GM04503 (cell line): Measurements from ENCODE around the gene RAD50.
A peak's percentile ranks its signal among the peaks of the same experiment; 100 is the strongest.
"Not testable (repeated sequence)": the region's sequence is repeated elsewhere in the genome, so short reads cannot be mapped to it uniquely, and the experiment has no call there.

Experiments
- DNase-seq: peaks from one replicate; pipeline ENCODE4 v3.0.0-alpha.2; 2012; ENCODE audit warnings: low read depth

The RAD50 gene

DNA sequence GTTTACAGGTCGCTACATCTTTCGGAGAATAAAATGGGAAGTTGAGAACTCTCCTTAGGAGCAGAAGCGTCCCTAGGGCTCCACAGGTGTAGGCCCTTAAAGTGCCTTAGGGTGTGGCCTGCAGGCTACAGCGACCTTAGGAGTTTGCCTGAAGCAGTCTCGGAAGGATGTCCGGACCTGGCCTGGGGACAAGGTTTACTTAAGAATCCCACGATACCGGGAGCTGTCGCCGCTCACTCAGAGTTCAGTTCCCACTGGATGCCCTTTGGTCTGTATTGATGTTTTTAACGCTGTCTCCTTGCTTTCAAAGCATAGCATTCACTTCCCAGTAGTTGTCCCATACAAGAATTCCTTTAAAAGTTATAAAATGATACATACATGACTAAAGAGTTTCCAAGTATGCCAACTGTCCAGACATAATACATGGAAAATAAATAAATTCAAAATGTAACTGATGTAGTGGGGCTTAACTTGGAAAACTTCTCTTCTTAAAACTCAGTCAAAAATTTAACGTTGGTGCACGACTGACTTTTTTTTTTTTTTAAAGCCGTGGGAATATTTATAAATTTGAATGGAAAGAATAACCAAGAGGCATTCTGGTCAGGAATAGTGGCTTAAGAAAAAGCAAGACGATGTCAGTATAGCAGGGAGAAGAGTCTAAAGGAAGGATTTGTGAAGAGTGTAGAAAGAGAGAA lies 848 bp downstream of the RAD50 start:
- DNase-seq, result peak; percentile 3

DNA sequence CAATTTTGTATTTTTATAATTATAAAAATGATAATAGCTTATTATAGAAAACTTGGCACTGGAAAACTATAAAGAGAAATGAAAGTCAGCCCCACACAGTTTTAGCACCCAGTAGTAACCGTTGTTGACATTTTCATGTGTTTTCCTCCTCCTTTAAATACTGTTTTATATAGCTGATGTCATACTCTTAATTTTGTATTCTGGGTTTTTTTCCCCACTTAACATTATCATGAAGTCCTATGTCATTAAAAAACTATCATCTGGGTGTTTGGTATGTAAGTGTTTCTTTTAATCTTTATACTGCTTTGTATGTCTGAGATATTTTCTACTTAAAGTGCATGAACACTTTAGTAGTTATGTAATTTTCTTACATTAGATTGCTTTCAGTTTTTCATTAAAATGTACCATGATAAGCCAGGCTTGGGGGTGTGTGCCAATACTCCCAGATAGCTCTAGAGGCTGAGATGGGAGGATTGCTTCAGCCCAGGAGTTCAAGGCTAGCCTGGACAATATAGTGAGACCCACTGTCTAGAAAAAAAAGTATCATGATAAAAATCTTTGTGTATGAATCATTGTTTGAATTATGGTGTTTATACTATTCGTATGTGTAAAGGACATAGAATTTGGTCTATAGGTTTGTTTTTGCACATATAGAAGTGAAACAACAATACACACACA lies 2.7 kb downstream of the RAD50 start:
- no peak for DNase-seq

DNA sequence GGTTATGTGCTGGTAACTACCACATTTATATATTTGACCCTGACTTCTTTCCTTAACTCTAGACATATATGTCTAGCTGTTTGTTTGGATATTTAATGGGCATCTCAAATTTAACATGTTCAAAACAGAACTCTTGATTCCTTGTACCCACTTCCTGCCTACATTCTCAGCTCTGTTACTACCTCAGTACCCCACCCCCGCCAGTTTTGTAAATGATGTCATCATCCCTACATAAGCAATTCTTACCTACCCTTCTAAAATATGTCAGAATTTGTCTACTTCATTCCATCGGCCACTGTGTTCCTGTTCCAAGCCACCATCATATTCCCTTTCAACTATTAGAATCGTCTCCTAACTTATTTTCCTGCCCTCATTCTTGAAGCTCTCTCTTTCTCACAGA lies 4.8 kb downstream of the RAD50 start:
- no peak for DNase-seq

DNA sequence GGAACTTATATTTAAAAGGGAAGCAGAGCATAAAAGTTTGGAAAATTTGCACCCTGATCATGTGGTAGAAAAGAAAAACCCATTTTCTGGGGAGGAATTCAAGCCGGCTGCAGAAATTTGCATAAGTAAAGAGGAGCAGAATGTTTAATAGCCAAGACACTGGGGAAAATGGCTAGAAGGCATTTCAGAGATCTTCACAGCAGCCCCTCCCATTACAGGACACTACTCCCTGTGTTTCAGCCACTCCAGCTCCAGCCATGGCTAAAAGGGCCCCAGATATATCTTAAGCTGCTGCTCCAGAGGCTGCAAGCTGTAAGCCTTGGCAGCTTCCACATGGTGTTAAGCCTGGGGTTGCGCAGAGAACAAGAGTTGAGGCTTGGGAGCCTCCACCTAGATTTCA lies 7.8 kb downstream of the RAD50 start:
- DNase-seq, result not testable (repeated sequence)

DNA sequence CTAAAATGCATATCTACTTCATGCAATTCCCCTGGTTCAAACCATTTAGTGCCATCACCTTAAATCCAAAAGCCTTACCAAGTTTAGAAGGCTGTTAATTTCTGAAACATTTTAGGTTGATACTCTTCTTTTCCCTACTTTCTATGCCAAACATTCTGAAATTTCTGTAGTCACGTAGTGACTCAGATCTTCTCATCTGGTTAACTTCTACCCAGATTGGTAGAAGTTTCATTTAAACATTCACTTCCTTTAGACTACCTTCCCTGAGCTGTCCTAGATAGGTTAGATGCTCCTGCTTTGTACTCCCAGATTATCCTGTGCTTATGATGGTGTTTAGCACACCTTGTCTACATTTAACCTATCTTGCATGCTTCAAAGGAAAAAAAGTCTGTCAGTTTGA lies 9.9 kb downstream of the RAD50 start:
- no peak for DNase-seq

DNA sequence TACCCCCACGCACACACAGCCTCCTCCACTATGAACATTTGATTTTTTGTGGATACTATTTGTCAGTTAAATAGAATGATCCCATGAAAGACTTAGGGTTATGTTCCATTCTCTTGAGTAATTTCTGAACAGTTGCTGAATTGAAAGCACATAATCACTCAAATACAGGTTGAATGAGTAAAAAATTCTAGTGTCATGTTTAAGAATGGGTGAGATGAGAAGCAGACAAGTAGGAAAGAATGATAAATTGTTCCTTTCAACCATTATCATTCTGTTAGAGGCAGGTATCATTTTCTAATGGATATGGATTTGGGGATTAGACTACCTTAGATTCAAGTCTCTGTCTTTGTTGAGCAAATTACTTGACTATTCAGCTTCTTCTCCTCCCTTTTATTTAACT lies 19.3 kb downstream of the RAD50 start:
- DNase-seq, result no peak

DNA sequence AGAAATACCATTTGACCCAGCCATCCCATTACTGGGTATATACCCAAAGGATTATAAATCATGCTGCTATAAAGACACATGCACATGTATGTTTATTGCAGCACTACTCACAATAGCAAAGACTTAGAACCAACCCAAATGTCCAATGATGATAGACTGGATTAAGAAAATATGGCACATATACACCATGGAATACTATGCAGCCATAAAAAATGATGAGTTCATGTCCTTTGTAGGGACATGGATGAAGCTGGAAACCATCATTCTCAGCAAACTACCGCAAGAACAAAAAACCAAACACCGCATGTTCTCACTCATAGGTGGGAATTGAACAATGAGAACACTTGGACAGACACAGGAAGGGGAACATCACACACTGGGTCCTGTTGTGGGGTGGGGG lies 27.8 kb downstream of the RAD50 start:
- not testable (repeated sequence) for DNase-seq

DNA sequence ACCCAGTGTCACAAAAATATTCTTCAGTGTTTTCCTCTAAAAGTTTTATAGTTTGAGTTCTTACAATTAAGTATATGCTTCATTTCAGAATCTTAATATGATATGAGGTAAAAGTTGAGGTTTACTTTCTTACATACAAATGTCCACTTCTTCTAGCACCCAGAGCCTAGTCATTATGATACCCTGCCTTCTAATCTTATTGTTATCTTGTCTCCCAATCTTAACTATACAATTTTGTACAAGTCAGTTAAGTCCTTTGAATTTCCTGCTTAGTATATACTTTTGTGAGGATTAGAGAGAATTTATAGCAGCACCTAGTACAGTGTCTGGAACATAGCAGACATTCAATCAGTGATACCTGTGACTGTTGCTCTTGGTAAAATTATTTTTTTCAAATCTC lies 29.3 kb downstream of the RAD50 start:
- no peak for DNase-seq

DNA sequence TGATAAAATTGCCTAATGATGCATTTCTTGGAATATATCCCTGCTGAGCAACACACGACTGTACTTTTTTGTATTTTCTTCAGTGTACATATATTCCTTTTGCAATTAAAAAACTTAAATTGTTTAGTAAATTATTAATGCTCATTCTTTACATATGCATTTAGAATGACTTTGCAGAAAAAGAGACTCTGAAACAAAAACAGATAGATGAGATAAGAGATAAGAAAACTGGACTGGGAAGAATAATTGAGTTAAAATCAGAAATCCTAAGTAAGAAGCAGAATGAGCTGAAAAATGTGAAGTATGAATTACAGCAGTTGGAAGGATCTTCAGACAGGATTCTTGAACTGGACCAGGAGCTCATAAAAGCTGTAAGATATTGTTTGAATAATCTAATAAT lies 32.7 kb downstream of the RAD50 start:
- no peak for DNase-seq

DNA sequence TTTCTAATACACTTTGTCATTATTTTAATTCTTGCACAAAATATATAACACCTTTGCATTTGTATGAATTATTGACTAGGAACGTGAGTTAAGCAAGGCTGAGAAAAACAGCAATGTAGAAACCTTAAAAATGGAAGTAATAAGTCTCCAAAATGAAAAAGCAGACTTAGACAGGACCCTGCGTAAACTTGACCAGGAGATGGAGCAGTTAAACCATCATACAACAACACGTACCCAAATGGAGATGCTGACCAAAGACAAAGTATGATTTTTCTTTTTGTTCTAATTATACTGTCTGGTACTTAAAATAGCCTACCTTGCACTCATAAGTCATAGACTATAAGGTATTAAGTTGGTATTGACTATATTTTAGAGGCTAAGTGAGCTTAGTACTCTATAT lies 34.4 kb downstream of the RAD50 start:
- no peak for DNase-seq

DNA sequence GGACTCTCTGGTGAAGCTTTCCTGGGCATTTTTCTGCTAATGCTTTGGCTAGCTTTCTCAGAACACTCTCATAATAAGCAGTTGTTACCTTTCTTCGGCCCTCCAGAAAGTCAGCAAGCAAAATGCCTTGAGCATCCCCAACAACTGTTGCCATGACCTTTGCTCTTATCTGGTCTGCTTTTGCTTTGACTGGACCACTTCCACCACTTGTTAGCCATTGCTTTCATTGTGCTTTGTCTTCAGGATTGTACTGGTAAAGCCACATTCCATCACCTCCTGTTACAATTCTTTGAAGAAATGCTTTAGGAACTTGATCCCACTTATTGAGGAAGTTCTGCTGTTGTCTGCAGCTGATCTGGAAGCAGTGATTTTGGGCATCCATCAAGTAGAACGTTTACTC lies 35.7 kb downstream of the RAD50 start:
- no peak for DNase-seq

DNA sequence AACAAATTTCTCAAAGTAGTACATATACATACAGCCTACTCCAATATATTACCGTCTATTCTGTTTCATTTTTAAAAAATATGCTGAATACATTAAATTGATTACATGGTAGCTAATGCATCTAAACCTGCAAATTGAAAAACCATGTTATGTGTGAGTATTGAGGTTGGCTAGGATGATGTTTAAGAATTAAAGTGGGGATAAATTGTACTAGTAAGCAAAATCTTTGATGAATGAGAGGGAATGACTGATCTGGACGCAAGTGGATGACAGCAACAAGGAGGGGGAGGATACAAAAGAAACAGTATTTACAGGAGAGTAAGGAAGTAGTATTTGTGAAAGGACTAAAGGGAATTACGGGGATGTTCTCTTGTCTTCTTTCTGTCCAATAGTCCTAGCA lies 37.4 kb downstream of the RAD50 start:
- no peak for DNase-seq

DNA sequence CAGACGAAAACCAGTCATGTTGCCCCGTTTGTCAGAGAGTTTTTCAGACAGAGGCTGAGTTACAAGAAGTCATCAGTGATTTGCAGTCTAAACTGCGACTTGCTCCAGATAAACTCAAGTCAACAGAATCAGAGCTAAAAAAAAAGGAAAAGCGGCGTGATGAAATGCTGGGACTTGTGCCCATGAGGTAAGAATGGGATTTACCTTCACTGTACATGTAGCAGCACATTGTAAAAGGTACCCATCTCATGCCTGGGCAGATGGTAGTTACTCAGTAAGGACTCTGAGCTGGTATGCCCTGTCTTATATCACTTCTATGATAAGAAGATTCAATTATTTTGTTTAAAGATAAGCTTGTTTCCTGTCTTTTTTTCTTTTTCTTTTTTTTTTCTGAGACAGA lies 38.8 kb downstream of the RAD50 start:
- no peak for DNase-seq

DNA sequence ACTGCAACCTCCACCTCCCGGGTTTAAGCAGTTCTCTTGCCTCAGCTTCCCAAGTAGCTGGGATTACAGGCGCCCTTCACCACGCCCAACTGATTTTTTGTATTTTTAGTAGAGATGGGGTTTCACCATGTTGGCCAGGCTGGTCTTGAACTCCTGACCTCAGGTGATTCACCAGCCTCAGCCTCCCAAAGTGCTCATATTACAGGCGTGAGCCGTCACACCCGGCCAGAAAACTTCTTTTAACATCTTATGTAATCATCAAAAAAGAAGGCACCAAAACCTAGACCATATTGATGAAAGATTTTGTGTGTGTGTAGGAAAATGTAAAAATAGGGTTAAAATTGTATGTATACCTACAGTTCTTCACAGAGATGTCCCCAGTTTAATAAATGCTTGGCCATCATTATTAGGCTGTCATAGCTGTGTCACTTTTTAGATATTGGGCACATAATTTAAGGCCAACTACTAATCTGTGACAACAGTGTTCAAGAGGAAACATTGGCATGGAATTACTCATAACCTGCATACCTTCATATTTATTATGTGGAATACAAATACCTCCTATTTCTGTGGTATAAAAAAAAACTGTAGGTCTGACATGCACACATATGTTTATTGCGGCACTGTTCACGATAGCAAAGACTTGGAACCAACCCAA lies 44.4 kb downstream of the RAD50 start:
- DNase-seq, result no peak

DNA sequence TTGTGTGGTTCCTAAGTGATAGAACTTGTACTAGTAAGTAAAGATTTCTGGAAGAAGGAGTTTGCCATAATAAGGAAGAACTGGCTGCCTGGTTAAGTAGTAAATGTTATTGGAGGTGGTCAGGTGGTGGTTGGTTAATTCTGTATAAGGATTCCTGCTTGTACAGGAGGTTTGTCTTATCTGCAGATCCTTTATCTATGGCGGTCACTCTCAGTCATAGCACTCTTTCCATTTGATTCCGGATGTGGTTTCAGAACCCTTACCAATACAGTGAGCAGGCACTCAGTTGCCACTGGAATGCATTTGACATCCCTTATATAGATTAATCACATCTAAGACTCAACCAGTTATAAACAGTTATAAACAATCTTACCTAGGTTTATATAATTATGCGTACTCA lies 50.3 kb downstream of the RAD50 start:
- DNase-seq, result no peak

DNA sequence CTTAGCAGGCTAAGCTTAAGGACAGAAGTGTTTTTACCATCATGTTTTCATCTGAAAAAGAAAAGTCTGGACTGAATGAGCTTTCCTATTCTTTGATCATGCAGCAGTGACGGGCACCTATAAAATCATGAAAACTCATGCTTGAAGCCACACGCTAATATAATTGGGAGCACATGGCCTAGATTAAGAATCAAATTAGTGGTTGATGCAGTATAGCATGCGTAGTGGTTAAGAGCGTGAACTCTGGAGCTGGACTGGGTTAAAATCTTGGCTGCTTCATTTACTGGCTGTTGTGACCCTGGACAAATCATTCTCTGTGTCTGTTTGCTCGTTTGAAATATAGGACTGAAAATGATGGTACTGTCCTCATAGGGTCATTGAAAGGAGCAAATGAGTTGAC lies 51.3 kb downstream of the RAD50 start:
- no peak for DNase-seq

DNA sequence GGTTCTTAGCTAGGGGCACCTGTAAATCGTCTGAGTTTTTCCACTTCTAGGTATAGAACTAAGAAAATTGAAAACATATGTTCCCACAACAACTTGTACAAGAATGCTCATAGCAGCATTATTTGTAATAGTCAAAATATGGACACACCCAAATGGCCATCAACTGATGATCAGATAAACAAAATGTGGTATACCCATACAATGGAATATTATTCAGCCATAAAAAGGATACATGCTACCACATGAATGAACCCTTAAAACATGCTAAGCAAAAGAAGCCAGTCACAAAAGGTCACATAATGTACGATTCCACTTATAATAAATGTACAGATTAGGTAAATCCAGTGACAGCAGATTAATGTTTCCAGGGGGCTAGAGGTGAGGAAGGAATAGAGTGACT lies 55.2 kb downstream of the RAD50 start:
- DNase-seq, result no peak

DNA sequence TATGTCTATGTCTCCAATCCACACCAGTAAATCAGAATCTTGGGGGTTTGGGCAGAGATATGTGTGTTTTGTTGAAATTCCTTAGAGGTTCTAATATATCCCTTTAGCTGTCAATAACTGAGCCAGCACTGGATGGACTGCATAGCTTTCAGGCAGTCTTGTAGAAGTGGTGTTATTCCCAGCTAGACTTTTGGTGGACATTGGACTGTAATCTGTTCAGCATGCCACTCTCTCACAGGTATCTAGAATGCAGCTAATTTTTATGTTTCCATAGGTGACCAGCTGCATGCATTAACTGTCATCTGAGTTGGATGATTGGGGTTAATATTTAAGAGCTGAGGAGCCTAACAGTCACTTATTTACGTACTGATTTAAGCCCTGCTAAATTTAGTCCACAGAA lies 56.1 kb downstream of the RAD50 start:
- no peak for DNase-seq

DNA sequence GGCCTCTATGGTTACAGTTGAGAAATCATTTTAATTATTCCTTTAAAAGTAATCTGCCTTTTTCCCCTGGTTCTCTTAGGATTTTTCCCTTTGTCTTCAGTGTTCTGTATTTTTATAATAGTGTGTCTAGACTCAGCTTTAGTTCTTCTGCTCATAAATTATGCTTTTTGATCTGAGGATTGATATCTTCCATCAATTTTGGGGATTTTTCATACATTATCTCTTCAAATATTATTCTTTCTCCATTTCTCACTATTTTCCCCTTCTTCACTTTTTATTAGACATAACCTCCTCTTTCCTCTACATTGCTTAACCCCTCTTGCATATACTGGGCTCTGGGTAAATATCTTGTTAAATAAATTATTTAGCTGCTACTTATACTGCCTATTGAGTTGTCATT lies 64.9 kb downstream of the RAD50 start:
- no peak for DNase-seq

DNA sequence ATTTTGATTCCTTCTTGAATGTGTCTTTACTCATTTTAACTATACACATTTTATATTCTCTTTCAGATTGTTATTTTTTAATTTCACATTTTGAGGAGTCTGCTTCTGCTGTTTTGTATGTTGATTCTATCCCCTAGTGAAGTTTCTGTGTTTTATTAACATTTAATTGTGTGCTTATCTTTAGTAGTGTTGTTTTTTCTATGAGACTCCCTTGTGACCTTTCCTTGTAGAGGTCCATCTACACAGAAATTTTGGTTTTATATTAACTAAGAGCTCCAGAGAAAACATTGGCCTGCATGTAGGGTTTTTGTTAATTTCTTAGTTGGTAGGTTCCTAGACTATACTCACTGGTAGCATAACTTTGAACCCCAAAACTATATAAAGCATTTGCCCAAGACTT lies 65.8 kb downstream of the RAD50 start:
- DNase-seq, result no peak

DNA sequence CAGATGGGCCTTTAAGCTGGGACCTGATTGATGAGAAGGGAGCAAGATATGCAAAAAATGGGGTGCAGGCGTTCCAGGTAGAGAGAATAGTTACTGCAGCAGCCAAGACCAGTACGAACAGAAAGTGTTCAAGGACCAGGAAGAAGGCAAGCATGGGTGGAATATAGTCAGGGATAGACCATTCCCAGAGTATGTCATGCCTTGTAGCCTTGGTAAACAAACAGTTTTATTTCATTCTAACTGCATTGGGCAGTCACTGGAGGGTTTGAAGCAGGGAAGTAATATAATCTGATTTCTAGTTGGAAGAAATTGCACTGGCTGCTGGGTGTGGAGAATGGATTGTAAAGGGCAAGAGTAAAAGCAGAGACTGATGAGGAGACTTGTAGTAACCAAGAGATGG lies 70.7 kb downstream of the RAD50 start:
- no peak for DNase-seq

DNA sequence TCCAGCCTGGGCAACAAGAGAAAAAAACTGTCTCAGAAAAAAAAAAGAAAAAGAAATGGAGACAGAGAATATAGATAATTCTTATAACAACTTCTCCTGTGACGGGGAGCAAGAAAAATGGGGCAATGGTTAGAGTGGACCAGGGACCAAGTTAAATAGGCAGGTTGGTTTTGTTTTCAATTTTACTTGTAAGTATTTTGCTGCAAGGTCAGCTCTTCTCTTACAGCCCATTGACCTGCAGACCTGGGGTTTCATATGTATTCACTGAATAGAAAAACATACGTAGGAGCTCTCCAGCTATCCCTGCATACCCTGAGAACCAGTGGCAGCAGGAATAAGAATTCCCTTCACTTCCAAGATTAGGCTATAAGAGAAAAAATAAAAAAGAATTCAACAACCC lies 72.0 kb downstream of the RAD50 start:
- DNase-seq, result no peak

DNA sequence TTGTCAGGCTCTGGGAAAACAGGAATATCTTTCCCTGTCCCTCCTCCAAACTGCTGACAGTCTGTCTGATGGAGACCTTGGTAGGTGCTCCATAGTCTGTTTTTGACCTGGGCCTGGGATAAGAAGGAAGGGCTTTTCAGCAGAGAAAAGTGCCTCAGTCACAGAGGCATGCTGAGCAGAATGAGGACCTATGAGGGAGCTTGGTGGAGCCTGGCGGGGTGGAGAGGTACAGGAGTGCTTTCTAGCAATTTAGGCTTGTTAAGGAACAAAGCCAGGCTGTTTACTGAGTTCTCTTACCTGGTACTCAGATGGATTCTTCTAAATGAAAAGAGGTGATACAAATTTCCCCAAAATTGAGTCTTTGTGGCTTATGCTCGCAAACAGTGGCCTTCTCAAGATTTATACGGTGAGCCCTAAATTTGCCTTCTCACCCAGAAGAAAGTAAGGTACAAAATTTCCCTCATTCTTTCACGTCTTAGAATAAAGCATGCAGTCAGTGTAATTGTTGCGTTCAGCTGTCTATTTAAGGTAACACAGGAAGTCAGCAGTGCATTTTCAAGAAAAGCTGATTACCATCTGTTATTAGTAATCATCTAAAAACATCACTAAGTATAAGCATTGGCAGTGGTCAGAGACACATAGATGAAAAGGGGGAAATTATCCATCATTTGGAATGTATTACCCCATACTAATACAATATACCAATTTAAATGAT lies 72.6 kb downstream of the RAD50 start:
- no peak for DNase-seq
